WI38 (cell line): ENCODE measurements around the gene CTBP1.

Experiments used
- H3K4me3 ChIP-seq: 2 replicates; pipeline ENCODE4 v1.5.1; 2011; ENCODE audit warnings: low read depth, mild to moderate bottlenecking, control low read depth, low read length
- TF ChIP-seq, protein P1 (sequence below): IDR thresholded peaks from 2 replicates; pipeline ENCODE4 v1.5.1; 2012; ENCODE audit warnings: low read depth, mild to moderate bottlenecking, control low read depth, low read length

Gene CTBP1

DNA sequence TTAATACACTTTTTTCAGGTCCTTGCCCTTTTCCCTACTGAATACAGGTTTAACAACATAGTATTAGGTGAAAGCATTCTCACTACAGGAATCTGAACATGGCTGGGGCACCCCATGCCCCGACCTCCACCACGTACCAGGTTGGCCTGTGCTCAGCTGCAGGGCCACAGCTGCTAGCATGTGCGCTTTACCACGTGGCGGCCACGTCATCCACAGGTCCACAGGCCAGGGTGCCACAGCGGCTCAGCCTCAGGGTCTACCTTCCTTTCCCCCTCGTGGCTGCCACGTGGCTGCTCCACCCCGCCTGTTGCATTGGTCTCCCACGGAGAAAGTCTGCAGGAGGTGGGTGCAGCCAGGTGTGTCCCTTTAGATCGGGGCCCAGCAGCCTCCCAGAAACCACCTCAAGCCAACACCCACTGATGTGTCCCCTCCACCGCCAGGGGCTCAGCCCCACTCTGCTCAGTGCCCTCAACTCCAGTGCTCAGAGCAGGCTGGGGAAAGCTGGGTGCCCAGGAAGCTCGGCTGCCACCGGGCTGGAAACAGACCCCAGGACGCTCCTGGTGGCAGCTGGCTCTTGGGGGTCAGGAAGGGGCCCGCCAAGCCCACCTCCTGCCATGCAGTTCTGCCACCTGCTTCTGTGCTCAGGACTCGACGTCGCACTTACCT lies 17.8 kb downstream of the CTBP1 start:
- TF ChIP-seq, protein P1, sequence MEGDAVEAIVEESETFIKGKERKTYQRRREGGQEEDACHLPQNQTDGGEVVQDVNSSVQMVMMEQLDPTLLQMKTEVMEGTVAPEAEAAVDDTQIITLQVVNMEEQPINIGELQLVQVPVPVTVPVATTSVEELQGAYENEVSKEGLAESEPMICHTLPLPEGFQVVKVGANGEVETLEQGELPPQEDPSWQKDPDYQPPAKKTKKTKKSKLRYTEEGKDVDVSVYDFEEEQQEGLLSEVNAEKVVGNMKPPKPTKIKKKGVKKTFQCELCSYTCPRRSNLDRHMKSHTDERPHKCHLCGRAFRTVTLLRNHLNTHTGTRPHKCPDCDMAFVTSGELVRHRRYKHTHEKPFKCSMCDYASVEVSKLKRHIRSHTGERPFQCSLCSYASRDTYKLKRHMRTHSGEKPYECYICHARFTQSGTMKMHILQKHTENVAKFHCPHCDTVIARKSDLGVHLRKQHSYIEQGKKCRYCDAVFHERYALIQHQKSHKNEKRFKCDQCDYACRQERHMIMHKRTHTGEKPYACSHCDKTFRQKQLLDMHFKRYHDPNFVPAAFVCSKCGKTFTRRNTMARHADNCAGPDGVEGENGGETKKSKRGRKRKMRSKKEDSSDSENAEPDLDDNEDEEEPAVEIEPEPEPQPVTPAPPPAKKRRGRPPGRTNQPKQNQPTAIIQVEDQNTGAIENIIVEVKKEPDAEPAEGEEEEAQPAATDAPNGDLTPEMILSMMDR, result no peak
- no peak overlapping the region for H3K4me3 ChIP-seq

DNA sequence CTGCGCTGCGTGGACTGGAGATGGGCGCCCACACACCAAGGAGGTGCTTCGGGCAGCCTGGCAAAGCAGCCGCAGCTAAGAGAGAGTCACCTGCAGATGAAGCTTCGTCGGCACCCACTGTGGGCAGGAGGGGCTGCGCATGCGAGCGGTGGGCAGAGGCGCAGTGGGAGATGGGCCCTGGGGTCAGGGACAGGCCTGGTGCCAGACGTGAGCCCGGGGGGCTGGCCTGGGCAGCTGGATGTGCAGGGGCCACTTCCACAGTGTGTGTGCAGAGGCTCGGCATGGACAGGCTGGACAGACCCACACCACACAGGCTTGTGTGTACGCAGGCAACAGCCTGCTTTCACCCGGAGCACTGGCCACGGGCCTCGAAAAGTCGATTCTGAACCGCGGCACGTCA lies 18.6 kb downstream of the CTBP1 start:
- no peak overlapping the region for H3K4me3 ChIP-seq
- TF ChIP-seq, protein P1, result no peak

DNA sequence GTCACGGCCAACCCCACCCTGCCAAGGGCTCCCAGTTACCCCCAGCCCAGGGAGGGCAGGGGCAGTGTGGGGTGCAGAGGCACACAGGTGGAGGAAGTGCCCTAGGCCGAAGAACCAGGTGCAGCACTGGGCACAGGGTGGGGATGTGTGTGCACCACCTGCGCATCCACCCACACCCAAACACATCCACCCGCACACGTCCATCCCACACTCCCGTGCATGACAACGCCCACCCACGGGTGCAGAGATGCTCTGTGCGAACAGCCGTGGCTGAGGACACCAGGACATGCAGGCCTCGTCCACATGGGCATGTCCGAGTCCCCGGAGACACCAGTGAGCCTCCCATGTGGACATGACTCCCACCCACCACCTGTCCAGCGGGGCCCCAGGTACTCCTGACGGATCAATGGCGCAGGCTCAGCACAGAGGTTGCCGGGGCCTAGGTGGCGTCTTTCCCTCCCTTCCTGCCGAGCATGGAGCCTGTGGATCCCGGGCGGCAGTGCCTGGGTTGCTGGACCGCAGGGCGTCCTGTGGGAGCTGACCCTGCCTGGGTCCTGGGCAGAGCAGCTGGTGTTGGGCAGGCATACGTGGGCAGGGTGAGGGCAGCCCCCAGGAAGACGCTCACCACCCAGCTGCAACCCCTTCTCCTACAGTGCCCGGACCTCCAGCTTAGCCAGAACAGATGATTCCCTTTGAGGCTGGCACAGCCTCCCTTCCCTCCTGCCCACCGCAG lies 19.6 kb downstream of the CTBP1 start:
- TF ChIP-seq, protein P1, result no peak
- no peak overlapping the region for H3K4me3 ChIP-seq

DNA sequence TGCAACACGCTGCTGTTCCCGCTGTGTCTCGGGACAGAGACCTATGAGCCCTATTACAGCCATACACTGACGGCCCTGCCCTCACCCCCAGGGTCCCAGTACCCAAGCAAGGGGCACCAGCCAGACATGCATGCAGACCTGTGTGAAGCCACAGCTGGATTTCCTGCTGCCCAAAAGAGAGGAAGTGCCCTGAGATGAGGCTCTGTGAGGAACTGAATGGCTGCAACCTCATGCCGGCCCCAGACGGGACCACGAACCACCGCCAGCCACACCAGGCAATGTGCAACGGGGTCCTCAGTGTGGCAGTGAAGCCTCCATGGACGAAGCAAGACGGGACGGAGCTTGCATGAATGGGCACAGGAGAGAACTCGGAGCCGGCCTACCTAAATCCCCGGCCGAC lies 21.1 kb downstream of the CTBP1 start:
- H3K4me3 ChIP-seq, result no peak overlapping the region
- TF ChIP-seq, protein P1, result no peak

DNA sequence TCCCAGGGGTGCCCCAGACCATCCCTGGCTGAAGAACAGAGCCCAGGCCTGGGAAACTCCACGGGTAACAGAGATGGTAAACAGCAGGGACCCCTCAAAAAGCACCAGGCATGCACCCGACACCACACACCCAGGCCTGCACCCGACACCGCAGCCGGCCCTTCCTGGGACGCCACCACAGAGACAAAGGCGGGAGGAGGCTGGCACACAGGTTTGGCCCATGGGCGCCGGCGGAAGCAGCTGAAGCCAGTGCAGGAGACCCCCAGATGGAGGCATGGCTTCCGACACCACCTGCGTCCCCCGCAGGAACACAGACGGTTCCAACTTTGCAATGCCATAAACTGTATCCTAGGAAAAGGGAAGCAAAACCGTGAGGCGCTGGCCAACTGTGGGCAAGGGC lies 22.3 kb downstream of the CTBP1 start:
- no peak overlapping the region for H3K4me3 ChIP-seq
- TF ChIP-seq, protein P1, result no peak

DNA sequence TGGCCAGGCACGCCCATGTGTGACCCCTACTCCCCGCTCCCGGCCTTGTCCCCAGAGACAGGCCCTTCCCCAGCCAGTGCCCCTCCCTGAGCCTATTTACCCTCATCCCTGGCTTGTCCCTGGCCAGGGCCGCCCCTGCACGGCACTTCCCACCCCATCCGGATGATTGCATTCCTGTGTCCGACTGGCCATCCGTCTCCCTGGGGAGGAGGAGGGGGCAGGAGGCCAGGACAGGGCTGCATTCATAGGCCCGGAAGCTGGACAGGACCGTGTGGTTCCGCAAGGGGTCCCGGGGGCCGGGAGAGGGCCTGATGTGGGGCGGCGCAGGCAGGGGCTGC lies 22.8 kb downstream of the CTBP1 start:
- no peak overlapping the region for H3K4me3 ChIP-seq
- TF ChIP-seq, protein P1, result no peak
